ENCODE data around the gene ZDHHC7.

GRCh38 chr16:85040685-85041084 lies 29.4 kb upstream of the ZDHHC7 start:
- TF ChIP-seq CTCF (IDR thresholded peaks at IDR 0.05): no peak
- TF ChIP-seq POLR2A (IDR thresholded peaks at IDR 0.05): no peak
- no peak for TF ChIP-seq POLR2AphosphoS5 (IDR thresholded peaks at IDR 0.05)
